Keratinocyte (primary cell): ENCODE results near the gene CRX.

Source experiments
- EZH2 ChIP-seq: IDR thresholded peaks from one replicate; pipeline ENCODE4 v1.6.1; 2012; ENCODE audit warnings: inconsistent platforms, mild to moderate bottlenecking, low read length, moderate library complexity
- TF ChIP-seq, protein P1 (sequence below), 3 experiments: IDR thresholded peaks in 1 of 3; conservative IDR thresholded peaks in 1 of 3; optimal IDR thresholded peaks in 1 of 3; 2 replicates in 2 of 3; 3 replicates in 1 of 3; pipeline versions ENCODE3 to v1.5.1; 2011; ENCODE audit warnings: low read length in 3 of 3, mild to moderate bottlenecking in 3 of 3, moderate library complexity in 2 of 3, control low read depth in 1 of 3, inconsistent platforms in 1 of 3; ENCODE audit not compliant: insufficient read depth in 2 of 3; ENCODE audit errors: extremely low read depth in 1 of 3

DNA sequence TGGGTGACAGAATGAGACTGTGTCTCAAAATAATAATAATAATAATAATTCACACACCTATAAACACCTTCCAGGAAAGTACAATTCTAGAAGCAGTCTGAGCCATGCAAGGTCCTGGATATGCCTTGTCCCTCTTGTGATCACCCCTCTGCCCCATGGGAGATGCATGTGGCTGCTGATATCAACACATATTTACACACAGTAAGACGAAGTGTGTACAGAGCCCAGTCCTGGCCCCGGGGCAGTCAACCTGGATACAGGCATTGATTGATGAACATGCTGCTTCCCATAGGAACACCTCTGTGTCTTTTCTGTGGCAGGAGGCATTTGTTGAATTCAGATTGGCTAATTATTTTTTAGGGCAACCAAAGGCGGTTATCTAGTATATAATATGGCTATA, 61.2 kb downstream of the CRX start:
- TF ChIP-seq, protein P1, sequence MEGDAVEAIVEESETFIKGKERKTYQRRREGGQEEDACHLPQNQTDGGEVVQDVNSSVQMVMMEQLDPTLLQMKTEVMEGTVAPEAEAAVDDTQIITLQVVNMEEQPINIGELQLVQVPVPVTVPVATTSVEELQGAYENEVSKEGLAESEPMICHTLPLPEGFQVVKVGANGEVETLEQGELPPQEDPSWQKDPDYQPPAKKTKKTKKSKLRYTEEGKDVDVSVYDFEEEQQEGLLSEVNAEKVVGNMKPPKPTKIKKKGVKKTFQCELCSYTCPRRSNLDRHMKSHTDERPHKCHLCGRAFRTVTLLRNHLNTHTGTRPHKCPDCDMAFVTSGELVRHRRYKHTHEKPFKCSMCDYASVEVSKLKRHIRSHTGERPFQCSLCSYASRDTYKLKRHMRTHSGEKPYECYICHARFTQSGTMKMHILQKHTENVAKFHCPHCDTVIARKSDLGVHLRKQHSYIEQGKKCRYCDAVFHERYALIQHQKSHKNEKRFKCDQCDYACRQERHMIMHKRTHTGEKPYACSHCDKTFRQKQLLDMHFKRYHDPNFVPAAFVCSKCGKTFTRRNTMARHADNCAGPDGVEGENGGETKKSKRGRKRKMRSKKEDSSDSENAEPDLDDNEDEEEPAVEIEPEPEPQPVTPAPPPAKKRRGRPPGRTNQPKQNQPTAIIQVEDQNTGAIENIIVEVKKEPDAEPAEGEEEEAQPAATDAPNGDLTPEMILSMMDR (optimal IDR thresholded peaks at IDR 0.05 in 1 of 3, IDR thresholded peaks at IDR 0.05 in 1 of 3, conservative IDR thresholded peaks at IDR 0.05 in 1 of 3; ENCODE audit: extremely low read depth in 1 of 3, insufficient read depth in 2 of 3, low read length in 3 of 3), result no peak
- no peak for TF ChIP-seq EZH2
